Body of pancreas (tissue), 4 donors: ENCODE measurements around the gene SBF2. TPM values are rescaled to one million over a fixed set of nuclear protein-coding genes. Genes with fewer than 3 reads are reported as not detected.

Experiments
- ATAC-seq: fragments of 150-250 bp; one replicate; pipeline ENCODE4 v1.9.1; 2016
- DNase-seq, 4 donors: peaks; one replicate each; pipeline ENCODE4 v3.0.0-alpha.2; 2019
- H3K27ac ChIP-seq, 4 donors: fragments of 200-600 bp; sonication (generic); 1 replicate in 3 of 4; 2 replicates in 1 of 4; pipeline versions ENCODE4 v1.5.1 to v1.6.1; 2016 to 2019; ENCODE audit warnings: mild to moderate bottlenecking in 1 of 4, mixed read lengths in 1 of 4, moderate library complexity in 1 of 4
- H3K27me3 ChIP-seq, 2 donors: fragments of 200-600 bp; sonication (generic); one replicate each; pipeline ENCODE4 v1.6.0; 2016; ENCODE audit warnings: mild to moderate bottlenecking in 1 of 2
- H3K36me3 ChIP-seq, 2 donors: fragments of 200-600 bp; sonication (generic); replicated peaks in 1 of 2; 2 replicates each; pipeline ENCODE4 v1.5.1; 2016; ENCODE audit warnings: low read depth in 2 of 2; ENCODE audit not compliant: insufficient read depth in 1 of 2
- H3K4me1 ChIP-seq: fragments of 200-600 bp; sonication (generic); one replicate; pipeline ENCODE4 v1.6.0; 2016
- H3K4me3 ChIP-seq, 2 donors: fragments of 200-600 bp; sonication (generic); 1 replicate in 1 of 2; 2 replicates in 1 of 2; pipeline ENCODE4 v1.5.1; 2016 to 2019
- H3K9me3 ChIP-seq, 3 donors: fragments of 200-600 bp; sonication (generic); 1 replicate in 2 of 3; 2 replicates in 1 of 3; pipeline ENCODE4 v1.5.1; 2016
- CTCF ChIP-seq, 7 experiments: fragments of 450-650 bp in 4 of 7; fragments of 200-600 bp in 3 of 7; sonication (generic) in 3 of 7; IDR thresholded peaks; one replicate each; pipeline ENCODE4 v1.5.1; 2016 to 2019; ENCODE audit warnings: antibody characterized with exemption in 7 of 7
- POLR2A ChIP-seq, 3 donors: fragments of 450-650 bp; IDR thresholded peaks; one replicate each; pipeline ENCODE4 v1.6.1; 2016; ENCODE audit warnings: antibody characterized with exemption in 3 of 3, mild to moderate bottlenecking in 2 of 3
- WGBS, 2 donors: methylation state at CpG; one replicate each; pipeline ENCODE4 v1.1.5; 2017; 5-methylcytosine and 5-hydroxymethylcytosine counted together
- intact Hi-C: fragments of 100-400 bp; cut with DNase I; formaldehyde crosslinking; loops from one replicate; pipeline ENCODE4 v1.15.1; 2023
- total RNA-seq, 2 donors: library from RNA; depleted of rRNA; stranded (reverse); fragments of >200 nt; gene quantifications; one replicate each; pipeline ENCODE4 v1.1.0, GENCODE V29; 2016

SBF2 gene
- total RNA-seq, 2 donors from 2014 or later = 23.6 to 38.9 TPM

GRCh38 chr11:9825895-9826294, 468.1 kb downstream of the SBF2 start:
- no peaks in the 10 kb centered on the region for H3K9me3 ChIP-seq
- no peaks in the 10 kb centered on the region for H3K36me3 ChIP-seq
- H3K4me3 ChIP-seq = no peak overlapping the region
- ATAC-seq = no peak
- H3K4me1 ChIP-seq = peaks cover 12% of the 10 kb centered on the region
- DNase-seq = no peak
- H3K27me3 ChIP-seq = no peaks in the 10 kb centered on the region
- no peak for TF ChIP-seq CTCF (IDR thresholded peaks at IDR 0.05)
- no peak for TF ChIP-seq POLR2A (IDR thresholded peaks at IDR 0.05)
- H3K27ac ChIP-seq = no peak overlapping the region
- intact Hi-C loops = no loop called here
- 83 to 86% methylated on average over 1 of the region's 1 CpG for WGBS, 2 donors

DNA sequence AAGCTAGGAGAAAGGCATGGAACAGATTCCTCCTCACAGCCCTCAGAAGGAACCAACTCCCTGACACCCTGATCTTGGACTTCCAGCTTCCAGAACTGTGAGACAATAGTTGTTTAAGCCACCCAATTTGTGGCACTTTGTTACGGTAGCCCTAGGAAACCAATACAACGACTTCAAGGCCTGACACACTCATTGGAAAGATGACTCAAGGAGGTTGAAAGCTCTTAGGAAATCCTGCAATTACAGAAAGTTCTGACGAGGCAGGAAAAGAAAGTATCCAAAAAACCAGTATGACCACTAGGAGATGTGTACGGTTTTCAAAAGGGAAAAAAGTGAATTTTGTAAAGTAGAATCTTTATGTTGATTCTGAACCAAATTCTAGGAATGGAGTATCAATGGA, 468.7 kb downstream of the SBF2 start:
- no peaks in the 10 kb centered on the region for H3K36me3 ChIP-seq
- TF ChIP-seq POLR2A (IDR thresholded peaks at IDR 0.05) (no peak), CTCF (IDR thresholded peaks at IDR 0.05) (no peak)
- DNase-seq = no peak
- ATAC-seq = no peak
- no peak overlapping the region for H3K4me3 ChIP-seq
- H3K27me3 ChIP-seq = no peaks in the 10 kb centered on the region
- intact Hi-C loops = no loop called here
- H3K4me1 ChIP-seq = peaks cover 17% of the 10 kb centered on the region
- WGBS, 2 donors = 85 to 92% methylated on average over 4 of the region's 4 CpGs
- no peak overlapping the region for H3K27ac ChIP-seq
- H3K9me3 ChIP-seq = no peaks in the 10 kb centered on the region

- no peak for TF ChIP-seq POLR2A (IDR thresholded peaks at IDR 0.05)
- no peak for TF ChIP-seq CTCF (IDR thresholded peaks at IDR 0.05)
- no peaks in the 10 kb centered on the region for H3K9me3 ChIP-seq
- no peak overlapping the region for H3K4me3 ChIP-seq
- WGBS, 2 donors = 84 to 91% methylated on average over 5 of the region's 5 CpGs
- DNase-seq (no peak), ATAC-seq (no peak)
- H3K36me3 ChIP-seq = no peaks in the 10 kb centered on the region
- peaks cover 17% of the 10 kb centered on the region for H3K4me1 ChIP-seq
- H3K27ac ChIP-seq = no peak overlapping the region
- H3K27me3 ChIP-seq = no peaks in the 10 kb centered on the region
- intact Hi-C loops = no loop called here
Measured at GRCh38 chr11:9823887-9824385, 470.1 kb downstream of the SBF2 start.

GRCh38 chr11:9823439-9823838, 470.6 kb downstream of the SBF2 start:
- ATAC-seq (no peak), DNase-seq (no peak)
- no peak for TF ChIP-seq POLR2A (IDR thresholded peaks at IDR 0.05)
- TF ChIP-seq CTCF (IDR thresholded peaks at IDR 0.05) = no peak
- Histone ChIP-seq H3K27ac (no peak overlapping the region), H3K36me3 (no peaks in the 10 kb centered on the region), H3K4me1 (peaks cover 15% of the 10 kb centered on the region), H3K9me3 (no peaks in the 10 kb centered on the region), H3K4me3 (no peak overlapping the region), H3K27me3 (no peaks in the 10 kb centered on the region)
- intact Hi-C loops = no loop called here
- WGBS, 2 donors = 93 to 95% methylated on average over 2 of the region's 2 CpGs

DNA sequence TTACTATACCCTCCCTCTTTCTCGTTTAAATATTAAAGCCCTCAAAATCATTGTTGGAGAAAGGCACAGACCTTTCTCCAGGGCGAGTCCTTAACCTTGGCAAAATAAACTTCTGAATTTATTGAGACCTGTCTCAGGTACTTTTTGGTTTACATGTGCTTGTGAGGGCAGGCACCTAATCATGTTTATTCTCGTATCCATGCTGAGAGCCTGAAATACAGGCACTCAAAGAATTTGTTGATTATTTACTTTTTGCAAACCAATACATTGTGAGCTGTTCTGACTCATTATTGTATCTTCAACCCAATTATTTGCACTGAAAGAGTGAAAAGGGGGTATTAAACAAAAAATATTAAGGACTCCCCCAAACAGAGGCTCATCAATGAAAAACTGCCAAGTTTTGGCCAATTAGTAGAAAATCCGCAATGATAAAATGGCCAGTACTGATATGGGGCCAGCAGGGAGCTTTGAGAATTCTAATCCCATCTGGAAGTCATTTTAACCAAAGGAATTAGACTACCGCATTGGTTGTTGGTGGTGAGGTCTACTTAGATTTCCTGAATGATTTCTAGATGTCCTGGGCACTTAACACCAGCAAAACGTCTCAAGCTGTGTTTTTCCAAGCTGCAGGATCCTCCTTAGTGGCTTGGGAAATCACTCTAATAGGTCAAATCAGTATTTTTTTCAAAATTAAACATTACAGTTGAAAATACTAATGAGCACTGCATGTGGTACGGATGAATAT, 472.8 kb downstream of the SBF2 start:
- TF ChIP-seq CTCF (IDR thresholded peaks at IDR 0.05) (no peak), POLR2A (IDR thresholded peaks at IDR 0.05) (no peak)
- WGBS, 2 donors = 57 to 60% methylated on average over 7 of the region's 7 CpGs
- H3K9me3 ChIP-seq = no peaks in the 10 kb centered on the region
- intact Hi-C loops = no loop called here
- peaks cover 9% of the 10 kb centered on the region for H3K4me1 ChIP-seq
- no peak overlapping the region for H3K27ac ChIP-seq
- no peaks in the 10 kb centered on the region for H3K36me3 ChIP-seq
- DNase-seq = no peak
- no peak overlapping the region for H3K4me3 ChIP-seq
- no peaks in the 10 kb centered on the region for H3K27me3 ChIP-seq
- no peak for ATAC-seq
